NCI-H187 treated with DMSO at 0.1 percent for 48 hours (cell line): ENCODE measurements around the gene TRIM42.

Experiments used
- DNase-seq: peaks from one replicate; lab custom pipeline; 2025; lab: John Stamatoyannopoulos, UW

The TRIM42 gene

DNA sequence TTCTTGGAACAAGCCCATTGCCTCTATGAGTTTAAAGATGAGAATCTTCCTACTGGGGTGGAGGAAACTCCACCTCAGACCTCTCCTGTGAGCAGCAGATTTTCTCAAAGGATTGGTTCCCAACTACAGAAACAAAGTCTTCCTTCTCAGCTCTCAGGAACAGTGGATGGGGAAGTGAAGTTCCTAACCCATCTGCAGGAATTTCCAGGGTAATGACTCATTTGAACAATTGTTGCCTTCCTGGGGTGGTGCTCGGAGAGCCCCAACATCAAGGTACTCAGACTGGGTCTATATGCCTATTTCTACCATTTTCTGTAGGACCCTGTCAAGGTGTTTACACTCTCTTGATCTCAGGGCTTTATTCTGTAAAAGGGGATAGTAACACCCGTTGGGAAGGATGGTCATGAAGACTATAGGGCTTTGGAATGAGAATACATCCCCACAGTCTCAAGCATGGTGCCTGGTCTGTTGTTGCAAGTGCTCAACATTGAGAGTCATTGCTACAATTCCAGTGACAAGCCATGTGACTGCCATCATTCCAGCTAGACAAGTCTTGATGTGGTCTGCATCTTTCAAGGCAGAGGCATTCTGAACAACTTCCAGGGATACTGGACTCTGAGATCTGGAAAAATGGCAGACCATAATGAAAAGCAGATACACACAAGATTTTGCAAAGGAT lies 33.0 kb downstream of the TRIM42 start:
- DNase-seq: no peak

DNA sequence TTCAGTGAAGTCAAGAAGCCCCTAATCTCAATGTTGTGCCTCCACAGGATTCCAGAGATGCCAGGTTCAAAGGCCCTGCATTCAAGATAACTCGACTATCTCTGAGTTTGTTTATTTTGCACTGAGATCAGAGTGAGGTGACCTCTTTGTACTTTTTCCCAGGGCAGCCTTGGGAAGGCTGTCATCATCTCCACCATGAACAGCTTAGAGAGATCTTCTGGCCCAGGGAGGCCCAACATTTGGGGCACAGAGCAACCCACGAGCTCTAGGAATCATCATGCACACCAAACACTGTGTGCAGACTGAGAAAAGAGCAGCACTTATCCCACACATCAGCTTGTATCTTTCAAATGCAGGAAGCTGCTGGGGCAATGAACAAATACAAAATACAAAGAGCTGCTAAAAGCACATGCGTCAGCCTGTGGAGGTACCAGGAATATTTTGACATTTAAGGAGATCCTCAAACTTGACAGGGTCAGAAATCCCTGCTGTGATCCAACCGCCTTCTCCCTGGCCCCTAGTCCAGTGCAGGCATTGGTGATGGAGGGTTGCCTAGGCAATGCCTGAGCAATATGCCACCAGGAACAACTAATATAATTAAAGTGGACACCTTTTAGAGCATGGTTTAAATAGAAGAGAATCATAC lies 33.6 kb downstream of the TRIM42 start:
- no peak for DNase-seq

DNA sequence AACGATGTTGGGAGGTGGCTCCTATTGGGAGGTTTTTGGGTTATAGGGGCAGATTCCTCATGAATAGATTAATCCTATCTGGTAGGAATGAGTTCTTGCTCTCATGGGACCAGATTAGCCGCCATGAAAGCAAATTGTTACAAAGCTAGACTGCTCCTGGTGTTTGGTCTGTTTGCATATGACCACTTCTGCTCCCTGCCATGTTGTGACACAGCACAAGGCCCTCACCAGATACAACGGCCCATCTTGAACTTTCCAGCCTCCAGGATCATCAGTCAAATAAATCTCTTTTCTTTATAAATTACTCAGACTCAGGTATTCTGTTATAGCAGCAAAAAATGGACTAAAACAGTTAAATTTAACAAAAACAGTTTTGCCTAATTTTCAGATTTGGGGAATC lies 34.4 kb downstream of the TRIM42 start:
- DNase-seq: no peak

DNA sequence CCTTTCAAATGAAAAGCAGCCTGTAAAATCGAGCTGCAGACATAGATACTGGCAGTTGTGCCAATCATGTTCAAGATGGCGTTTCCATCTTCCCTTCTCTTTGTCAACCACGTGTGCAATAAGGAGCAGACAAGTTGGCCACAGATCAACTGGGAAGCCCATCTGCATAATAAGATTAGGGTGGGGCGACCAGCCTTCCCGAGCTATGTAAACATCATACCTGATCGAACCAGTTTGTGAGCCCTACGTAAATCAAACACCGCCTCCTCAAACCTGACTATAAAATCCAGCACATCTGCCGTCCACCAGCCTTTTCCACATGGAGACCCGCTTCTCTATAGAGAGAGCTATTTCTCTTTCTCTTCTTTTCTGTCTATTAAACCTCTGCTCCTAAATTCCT lies 37.2 kb downstream of the TRIM42 start:
- no peak for DNase-seq

DNA sequence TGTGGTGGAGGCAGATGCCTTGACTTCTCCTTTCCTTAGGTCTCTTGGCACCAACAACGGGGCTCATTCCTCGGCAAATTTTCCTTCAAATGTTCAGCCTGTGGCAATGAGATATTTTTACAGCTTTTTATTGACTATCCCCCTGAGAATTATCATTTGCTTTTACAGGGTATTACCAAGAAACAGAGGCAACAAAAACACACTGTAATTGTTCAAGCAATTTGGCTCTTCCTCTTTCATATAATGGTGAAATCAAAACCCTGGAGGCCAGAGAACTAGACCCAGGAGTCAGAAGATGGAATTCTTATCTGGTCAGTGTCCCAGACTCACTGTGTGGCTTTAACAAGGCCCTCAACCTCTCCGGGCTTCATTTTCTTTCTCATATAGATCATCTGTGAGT lies 40.1 kb downstream of the TRIM42 start:
- no peak for DNase-seq

DNA sequence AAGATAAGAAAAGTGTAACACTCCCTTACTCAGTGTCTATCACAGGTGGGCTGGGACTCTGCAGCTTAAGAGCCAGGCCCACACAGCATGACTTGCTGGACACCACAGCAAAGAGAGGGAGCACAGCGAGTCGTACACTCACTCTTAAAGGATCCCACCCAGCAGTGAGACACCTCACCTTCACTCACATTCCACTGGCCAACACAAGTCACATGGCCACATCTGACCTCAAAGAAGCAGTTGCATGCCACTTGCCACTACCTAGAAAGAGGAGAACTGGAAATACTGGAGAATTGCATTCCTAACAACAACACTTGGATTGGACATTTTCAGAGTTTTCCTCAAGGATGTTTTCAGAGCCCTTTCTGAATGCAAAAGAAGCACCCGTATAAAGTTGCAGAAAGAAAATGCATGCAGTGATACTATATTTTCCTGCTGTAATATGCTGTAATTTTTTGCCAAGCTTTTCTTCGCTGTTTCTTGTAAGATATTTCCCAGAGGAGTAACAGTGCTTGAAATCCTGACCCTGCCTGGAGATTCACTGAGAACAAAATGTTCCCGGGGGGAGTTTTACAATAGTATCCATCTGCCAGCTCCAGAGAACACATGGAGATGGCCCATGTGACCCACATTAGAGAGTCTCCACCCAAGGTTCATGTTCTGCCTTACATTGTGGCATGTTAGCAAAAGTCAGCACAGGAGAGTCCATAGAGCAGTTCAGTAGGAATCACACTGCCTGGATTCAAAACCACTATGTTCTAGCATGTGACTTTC lies 42.2 kb downstream of the TRIM42 start:
- DNase-seq: no peak

DNA sequence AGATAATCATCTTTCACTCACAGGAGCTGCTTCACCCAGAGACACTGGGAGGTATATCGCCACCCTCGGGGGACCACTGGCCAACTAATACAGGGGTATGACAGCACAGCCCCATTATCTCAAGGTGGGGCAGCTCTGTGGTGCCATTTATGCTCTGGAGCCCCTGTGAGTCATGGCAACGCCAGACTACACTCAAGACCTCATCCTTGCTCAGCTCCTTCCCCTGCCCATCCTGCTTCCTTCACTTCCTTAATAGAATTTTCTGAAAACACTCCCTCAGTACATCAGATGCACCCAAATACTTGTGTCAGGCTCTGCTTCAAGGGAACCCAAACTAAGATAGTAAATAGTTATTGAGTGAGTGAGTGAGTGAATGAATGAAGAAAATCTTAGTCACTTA lies 45.7 kb downstream of the TRIM42 start:
- no peak for DNase-seq

DNA sequence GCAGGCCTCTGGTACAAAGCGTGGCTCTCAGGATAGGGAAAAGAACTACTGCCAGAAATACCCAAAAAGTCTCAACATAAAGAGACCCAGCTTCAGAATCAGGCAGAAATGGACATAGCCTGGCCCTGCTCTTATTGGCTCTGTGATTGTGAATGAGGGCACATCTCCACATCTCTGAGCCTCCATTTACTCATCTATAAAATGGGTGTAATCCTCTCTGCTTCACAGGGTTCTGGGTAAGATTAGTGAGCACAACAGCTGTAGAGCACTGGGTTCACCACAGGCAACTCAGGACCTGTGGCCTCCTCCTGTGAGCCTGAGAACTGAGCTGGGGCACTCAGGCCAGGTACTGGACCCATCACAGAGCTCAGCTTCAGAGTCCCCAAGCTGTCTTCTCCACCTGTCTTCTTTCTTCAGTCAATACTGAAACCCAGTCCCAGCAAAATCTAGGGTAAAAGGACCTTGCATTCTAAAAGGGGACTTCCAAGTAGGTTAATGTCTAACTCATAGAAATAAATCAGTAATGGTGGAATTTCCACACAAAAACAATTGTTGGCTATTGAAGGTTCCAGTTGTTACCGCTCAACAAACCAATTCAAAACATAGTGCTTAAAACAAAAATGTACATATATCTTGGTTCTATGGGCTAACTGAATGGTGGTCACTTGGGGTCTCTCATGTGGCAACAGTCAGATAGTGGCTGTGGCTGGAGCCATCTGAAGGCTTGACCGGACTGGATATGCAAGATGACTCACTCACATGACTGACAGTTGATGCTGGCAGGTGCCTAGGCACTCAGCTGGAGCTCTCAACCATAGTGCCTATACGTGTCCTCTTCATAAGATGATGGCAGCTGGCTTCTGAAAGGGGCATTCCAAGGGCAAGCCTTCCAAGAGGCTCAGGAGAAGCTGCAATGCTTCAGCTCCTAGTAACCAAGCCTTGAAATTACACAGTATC lies 47.3 kb downstream of the TRIM42 start:
- DNase-seq: no peak

DNA sequence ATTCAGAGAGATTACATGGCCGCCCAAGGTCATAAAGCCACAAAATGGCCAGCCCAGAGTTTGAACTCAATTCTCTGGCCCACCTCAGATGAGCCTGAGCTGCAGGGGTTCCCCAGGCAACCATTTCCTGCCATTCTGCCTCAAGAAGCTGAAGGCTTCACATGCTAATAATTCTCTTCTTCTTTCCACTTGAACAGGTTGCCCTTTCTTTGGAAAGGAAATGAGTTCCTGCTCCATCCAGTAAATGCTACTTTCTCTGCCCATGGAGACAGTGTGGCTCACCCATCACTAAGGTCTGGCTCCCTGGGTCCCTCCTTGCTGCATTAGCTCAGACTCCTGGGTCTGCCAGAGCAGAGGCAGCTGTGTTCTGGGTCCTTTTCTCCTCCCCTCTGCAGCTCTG lies 48.2 kb downstream of the TRIM42 start:
- DNase-seq: no peak

DNA sequence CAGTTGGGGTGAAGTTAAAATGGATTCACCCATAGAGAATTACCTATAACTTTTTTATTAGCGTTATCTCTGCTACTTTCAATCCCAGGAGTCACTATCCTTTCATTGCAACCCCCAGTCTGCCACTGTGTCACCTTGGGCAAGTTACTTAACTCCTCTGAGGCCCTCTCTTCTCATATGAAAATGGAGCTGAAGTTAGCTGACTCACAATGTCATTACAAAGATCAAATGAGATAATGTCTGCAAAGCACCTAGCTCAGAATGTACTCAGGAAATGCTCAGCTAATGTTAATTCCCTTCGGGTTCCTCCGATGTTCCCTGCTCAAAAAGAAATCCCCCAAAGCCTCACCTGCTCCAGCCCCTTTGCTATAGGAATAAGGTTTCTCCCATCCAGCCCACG lies 50.0 kb downstream of the TRIM42 start:
- no peak for DNase-seq

DNA sequence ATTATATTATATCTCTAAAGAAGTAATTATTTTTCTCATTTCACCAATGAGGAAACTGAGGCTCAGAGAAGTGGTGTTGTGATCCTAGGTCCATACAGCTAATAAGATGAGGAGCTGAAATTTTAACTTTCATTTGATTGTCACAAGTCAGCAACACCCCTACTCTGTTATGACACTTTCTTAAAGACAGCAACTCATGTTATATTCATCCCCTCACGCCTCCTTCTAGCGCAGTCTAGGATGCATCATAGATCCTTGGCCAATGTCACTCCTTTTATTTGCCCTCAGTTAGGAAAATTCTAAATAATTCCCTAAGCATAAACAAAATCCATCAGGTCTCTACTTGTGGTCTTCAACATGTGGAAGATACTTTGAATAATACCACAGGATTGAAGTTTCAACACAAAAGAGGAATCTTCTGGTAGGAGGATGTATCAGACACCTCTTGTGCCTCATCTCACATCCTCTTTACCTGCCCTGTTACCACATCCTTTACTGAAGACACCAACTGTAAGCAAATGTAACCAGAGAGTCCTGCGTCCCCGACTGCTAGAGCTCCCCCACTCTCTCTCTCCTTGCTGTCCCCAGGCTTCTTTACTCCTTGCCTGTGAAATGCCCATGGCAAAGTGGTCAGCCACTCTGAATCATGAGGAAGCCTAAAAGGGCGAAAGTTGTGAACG lies 53.7 kb downstream of the TRIM42 start:
- no peak for DNase-seq

DNA sequence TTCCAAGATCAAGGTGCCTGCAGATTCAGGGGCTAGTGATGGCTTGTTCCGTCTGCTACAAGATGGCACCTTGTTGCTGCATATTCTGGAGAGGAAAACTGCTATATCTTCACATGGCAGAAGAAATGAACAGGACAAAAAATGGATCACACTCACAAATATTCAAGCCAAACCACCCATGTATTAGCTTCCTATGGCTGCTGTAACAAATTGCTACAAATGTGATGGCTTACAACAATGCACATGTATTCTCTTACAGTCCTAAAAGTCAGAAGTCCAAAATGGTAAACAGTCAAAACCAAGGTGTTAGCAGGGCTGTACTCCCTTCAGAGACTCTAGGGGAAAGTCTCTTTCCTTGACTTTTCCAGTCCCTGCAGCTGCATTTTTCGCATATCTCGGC lies 55.8 kb downstream of the TRIM42 start:
- DNase-seq: no peak

DNA sequence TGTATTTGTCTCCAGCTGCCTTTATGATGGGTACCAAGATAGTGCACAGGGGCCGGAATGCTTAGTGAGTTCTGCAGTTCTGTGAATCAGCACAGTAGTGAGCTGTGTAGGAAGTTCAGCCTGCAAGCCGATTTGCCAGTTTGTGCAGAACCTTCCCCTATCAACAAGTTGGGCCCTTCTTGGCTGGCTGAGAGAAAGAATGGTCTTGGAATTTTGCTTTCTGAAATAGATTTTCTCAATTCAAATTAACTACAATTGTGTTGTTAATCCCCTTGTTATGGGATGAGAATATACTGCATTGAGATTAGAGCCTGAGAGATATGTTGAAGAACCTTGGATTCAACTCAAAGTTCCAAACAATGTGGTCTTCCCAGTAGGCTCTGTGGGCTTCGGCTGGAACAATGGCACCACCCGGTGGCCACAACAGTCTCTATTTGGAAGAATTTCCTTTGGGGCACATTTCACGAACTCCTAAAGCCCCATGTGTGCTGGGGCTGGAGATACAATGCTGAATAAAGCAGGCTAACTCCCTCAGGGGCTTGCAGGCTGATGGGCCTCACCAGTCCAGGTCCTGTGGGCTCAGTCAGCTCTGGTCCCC lies 59.1 kb downstream of the TRIM42 start:
- DNase-seq: no peak

DNA sequence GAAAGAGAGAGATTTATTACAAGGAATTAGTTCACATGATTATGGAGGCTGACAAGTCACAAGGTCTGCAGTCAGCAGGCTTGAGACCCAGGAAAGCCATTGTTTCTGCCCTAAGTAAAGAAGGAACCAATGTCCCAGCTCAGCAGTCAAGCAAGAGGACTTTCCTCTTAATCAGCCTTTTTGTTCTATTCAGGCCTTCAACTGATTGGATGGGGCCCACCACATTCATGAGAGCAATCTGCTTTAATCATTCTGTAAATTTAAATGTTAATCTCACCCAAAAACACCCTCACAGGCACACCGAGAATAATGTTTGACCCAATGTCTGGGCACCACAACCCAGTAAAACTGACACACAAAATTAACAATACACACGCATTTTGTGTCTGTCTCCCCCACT lies 64.3 kb downstream of the TRIM42 start:
- DNase-seq: no peak

DNA sequence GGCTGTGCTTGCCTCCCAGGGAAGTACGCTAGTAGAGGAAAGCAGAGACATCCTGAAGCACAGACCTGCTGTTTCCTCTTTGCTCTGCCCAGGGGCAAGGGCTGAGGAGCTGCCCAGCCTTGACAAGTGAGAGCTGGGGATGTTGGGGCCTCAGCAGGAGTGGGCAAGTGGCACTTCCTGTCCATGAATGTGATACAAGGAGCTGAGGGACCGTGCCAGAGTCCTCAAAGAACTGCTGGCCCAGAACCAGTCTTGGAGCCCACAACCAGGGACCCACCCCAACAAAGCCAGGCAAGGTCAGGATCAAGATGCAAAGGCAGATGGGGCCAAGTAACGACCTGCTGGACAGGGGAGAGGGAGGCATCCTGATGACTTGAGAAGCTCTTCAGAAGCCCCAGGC lies 70.3 kb downstream of the TRIM42 start:
- DNase-seq: no peak

DNA sequence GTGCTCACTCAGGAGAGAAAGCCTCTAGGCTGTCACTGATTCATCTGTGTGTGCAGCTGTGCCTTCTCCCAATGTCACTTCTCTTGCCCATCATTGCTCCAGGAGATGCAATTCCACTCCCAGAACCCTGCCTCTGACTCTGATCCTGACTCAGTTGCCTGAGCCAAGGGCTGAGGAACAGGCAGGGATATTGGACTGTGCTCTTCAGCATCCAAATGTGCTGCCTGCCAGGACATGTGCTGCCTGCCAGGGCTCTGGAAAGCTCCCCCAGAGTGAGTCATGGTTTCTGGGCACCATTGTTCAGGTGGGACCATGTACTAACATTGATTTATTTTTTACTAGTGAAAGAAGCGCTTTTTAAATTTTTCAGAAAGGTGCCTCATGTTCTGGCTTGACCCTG lies 71.0 kb downstream of the TRIM42 start:
- DNase-seq: no peak
